ENCODE results near the gene NT5C3B.

DNA sequence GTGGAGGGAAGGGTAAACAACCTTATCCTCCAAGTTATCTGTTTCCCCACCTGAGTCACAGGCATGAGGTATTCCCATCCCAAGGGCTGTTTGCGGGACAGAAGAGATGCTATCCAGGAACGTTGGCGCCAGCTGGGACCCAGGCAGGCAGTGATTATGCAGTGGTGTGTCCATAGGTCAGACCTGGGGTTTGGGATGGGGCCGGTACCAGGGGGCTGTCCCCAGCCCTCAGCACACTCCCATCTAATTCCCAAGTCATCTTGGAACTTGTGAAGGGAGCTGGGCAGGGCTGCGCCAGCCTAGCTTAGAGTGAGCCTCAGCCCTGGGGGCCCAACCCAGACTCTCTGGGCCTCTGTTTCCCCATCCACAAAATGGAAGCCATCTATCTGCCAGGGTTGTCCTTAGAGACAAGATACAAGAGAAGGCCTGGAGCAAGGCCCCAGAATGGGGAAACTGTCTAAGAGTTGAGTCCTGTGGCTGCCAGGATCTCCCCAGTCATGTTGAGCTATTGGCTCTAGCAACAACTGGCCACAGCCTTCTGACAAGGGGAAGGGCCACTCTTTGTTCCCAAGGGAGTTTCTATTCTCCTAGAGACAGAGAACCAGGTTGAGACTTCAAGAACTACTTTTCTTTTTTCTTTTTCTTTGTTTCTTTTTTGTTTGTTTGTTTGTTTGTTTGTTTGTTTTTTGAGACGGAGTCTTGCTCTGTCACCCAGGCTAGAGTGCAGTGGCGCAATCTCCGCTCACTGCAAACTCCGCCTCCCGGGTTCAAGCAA, 39.7 kb downstream of the NT5C3B start:
- TF ChIP-seq, protein P1, sequence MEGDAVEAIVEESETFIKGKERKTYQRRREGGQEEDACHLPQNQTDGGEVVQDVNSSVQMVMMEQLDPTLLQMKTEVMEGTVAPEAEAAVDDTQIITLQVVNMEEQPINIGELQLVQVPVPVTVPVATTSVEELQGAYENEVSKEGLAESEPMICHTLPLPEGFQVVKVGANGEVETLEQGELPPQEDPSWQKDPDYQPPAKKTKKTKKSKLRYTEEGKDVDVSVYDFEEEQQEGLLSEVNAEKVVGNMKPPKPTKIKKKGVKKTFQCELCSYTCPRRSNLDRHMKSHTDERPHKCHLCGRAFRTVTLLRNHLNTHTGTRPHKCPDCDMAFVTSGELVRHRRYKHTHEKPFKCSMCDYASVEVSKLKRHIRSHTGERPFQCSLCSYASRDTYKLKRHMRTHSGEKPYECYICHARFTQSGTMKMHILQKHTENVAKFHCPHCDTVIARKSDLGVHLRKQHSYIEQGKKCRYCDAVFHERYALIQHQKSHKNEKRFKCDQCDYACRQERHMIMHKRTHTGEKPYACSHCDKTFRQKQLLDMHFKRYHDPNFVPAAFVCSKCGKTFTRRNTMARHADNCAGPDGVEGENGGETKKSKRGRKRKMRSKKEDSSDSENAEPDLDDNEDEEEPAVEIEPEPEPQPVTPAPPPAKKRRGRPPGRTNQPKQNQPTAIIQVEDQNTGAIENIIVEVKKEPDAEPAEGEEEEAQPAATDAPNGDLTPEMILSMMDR (conservative IDR thresholded peaks at IDR 0.05): no peak
- TF ChIP-seq EZH2 (IDR thresholded peaks at IDR 0.05; ENCODE audit: low read depth): no peak
